Measurements from ENCODE around the gene C2orf80. TPM values are rescaled to one million over a fixed set of nuclear protein-coding genes. Genes with fewer than 3 reads are reported as not detected.
"Not testable (repeated sequence)": the region's sequence is repeated elsewhere in the genome, so short reads cannot be mapped to it uniquely, and the experiment has no call there.

Gene C2orf80
- total RNA-seq, 4 donors from 2014 or later: not detected

DNA sequence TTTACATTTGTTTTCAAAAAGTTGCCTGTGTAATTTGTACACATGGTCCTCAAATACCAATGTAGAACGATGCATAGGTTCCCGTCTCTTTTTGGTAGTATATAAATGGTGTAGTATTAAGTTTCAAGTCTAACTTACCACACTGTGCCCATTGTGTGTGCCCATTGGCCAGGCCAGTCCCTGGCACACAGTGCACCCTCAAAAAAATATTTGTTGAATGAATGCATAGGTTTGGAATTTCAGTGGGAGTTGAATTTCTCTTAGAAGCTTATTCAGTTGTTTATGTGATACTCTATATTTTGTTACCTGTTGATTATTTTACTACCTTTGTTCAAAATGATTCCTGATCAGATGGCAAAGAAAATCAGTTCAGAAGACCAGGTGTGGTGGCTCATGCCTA, 35.0 kb upstream of the C2orf80 start:
- no peaks in the 10 kb centered on the region for H3K4me1 ChIP-seq
- 91 to 94% methylated on average over 2 of the region's 2 CpGs for WGBS, 2 donors (ENCODE audit: low coverage in 1 of 2)
- TF ChIP-seq POLR2AphosphoS5 (IDR thresholded peaks at IDR 0.05): no peak
- no peak for TF ChIP-seq POLR2A (IDR thresholded peaks at IDR 0.05)
- TF ChIP-seq EP300 (IDR thresholded peaks at IDR 0.05): no peak
- TF ChIP-seq, protein P1, sequence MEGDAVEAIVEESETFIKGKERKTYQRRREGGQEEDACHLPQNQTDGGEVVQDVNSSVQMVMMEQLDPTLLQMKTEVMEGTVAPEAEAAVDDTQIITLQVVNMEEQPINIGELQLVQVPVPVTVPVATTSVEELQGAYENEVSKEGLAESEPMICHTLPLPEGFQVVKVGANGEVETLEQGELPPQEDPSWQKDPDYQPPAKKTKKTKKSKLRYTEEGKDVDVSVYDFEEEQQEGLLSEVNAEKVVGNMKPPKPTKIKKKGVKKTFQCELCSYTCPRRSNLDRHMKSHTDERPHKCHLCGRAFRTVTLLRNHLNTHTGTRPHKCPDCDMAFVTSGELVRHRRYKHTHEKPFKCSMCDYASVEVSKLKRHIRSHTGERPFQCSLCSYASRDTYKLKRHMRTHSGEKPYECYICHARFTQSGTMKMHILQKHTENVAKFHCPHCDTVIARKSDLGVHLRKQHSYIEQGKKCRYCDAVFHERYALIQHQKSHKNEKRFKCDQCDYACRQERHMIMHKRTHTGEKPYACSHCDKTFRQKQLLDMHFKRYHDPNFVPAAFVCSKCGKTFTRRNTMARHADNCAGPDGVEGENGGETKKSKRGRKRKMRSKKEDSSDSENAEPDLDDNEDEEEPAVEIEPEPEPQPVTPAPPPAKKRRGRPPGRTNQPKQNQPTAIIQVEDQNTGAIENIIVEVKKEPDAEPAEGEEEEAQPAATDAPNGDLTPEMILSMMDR (IDR thresholded peaks at IDR 0.05): no peak
- no peak overlapping the region for H3K4me3 ChIP-seq
- H3K27ac ChIP-seq: no peak overlapping the region
- ATAC-seq: no peak
- no peaks in the 10 kb centered on the region for H3K36me3 ChIP-seq
- no peaks in the 10 kb centered on the region for H3K27me3 ChIP-seq
- no peaks in the 10 kb centered on the region for H3K9me3 ChIP-seq

DNA sequence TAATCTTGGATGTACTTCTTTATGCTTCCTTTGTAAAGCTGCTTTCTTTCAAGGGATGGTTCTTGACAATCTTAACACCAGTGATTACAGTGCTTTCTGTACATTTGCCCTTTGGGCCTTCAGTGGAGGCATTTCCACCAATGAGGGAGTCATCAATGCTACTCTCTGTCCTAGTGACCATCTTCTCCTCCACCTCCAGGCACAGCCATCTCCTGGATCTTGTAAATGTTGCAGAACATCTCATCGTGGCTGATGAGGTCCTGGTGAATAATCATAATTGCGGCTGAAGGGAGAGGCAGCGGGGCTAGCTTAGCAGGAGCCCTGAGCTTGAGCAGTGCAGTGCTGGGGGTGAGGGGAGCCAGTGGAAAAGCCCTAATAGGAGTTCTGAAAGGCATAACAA, 32.5 kb upstream of the C2orf80 start:
- WGBS, 2 donors (ENCODE audit: low coverage in 1 of 2): 70 to 93% methylated on average over 2 of the region's 3 CpGs
- TF ChIP-seq, protein P1 (IDR thresholded peaks at IDR 0.05): no peak
- TF ChIP-seq EP300 (IDR thresholded peaks at IDR 0.05) (no peak), POLR2AphosphoS5 (IDR thresholded peaks at IDR 0.05) (no peak), POLR2A (IDR thresholded peaks at IDR 0.05) (no peak)
- H3K9me3 ChIP-seq: no peaks in the 10 kb centered on the region
- no peak for ATAC-seq
- no peaks in the 10 kb centered on the region for H3K4me1 ChIP-seq
- no peak overlapping the region for H3K4me3 ChIP-seq
- no peak overlapping the region for H3K27ac ChIP-seq
- H3K36me3 ChIP-seq: no peaks in the 10 kb centered on the region
- no peaks in the 10 kb centered on the region for H3K27me3 ChIP-seq

DNA sequence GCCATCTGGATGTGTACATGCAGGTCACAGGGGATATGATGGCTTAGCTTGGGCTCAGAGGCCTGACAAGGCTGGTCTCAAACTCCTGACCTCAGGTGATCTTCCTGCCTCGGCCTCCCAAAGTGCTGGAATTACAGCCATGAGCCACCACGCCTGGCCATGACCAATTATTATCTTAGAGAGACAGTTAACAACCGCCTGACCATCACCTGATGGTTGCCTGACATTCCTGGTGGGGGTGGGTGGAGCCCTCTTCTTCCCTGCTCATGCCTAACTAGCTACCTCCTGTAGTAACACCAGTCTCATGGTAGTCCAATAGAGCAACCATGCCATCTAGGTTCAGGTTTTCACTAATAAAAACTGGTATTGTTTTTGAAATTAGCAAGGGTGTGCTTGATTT, 32.0 kb upstream of the C2orf80 start:
- not testable (repeated sequence) for H3K9me3 ChIP-seq, H3K4me3 ChIP-seq, ATAC-seq, H3K4me1 ChIP-seq, H3K36me3 ChIP-seq, H3K27me3 ChIP-seq, H3K27ac ChIP-seq
- 94% methylated on average over 2 of the region's 3 CpGs; no CpG with 5 or more reads in 1 of the 2 donors for WGBS, 2 donors (ENCODE audit: low coverage in 1 of 2)

DNA sequence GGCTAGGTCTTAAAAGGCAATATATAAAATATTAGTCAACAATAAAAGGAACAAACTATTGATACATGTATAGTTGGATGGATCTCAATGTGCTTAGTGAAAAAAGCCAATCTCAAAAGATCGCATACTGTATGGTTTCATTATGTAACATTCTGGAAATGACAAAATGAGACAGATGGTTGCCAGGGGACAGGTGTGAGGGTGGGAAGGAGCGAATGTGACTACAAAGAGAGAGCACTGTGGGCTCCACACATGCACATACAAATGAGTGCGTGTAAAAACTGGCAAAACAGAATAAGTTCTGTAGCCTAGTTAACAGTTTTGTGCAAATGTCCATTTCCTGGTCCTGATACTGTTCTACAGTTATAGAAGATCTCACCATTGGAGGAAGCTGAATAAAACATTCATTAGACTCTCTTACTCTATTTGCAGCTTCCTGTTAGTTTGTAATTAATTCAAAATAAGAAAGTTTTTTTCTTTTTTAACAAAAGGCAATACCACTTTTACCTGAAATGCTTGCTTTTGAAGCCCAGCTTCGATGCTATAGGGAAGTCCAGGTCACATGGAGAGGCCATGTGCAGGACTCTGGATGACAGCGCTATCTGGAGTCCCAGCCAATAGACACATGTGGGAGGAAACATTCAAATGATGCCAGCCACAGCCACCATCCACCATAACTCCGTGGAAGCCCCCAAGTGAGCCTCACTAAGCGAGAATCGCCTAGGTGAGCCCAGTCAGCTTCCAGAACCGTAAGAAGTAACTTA, 21.0 kb upstream of the C2orf80 start:
- 68 to 90% methylated on average over 4 to 8 of the region's 9 CpGs for WGBS, 2 donors (ENCODE audit: low coverage in 1 of 2)
- H3K27ac ChIP-seq: no peak overlapping the region
- H3K4me1 ChIP-seq: no peaks in the 10 kb centered on the region
- no peaks in the 10 kb centered on the region for H3K9me3 ChIP-seq
- H3K4me3 ChIP-seq: no peak overlapping the region
- TF ChIP-seq, protein P1 (IDR thresholded peaks at IDR 0.05): no peak
- TF ChIP-seq POLR2A (IDR thresholded peaks at IDR 0.05): no peak
- TF ChIP-seq POLR2AphosphoS5 (IDR thresholded peaks at IDR 0.05): no peak
- TF ChIP-seq EP300 (IDR thresholded peaks at IDR 0.05): no peak
- no peaks in the 10 kb centered on the region for H3K27me3 ChIP-seq
- no peaks in the 10 kb centered on the region for H3K36me3 ChIP-seq
- no peak for ATAC-seq

DNA sequence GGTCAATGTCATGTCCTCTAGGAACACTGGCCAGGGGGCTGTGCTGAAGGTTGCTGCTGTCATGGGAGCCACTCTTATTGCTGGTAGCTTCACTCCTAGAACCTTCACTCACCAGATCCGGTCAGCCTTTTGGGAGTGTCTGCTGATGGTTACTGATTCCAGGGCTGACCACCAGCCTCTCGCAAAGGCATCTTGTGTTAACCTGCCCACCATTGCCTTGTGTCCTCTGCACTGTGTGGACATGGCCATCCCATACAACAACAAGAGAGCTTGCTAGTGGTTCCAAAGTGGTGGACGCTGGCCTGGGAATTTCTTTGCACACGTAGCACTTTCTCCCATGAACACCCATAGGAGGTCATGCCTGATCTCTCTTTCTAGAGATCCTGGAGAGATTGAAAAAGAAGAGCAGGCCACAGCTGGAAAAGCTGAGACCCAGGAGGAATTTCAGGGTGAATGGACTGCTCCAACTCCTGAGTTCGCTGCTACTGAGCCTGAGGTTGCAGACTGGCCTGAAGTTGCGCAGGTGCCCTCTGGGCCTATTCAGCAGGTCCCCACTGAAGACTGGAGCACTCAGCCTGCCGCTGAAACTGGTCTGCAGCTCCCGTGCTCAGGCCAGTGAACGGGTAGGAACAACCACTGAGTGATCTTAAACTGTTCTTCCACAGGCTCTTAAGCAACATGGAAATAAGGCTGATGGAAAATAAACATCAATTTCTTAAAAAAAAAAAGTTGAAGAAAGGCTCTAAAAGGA, 18.7 kb upstream of the C2orf80 start:
- no peak overlapping the region for H3K27ac ChIP-seq
- H3K4me3 ChIP-seq: no peak overlapping the region
- H3K9me3 ChIP-seq: no peaks in the 10 kb centered on the region
- H3K4me1 ChIP-seq: no peaks in the 10 kb centered on the region
- TF ChIP-seq, protein P1 (IDR thresholded peaks at IDR 0.05): no peak
- TF ChIP-seq POLR2A (IDR thresholded peaks at IDR 0.05) (no peak), EP300 (IDR thresholded peaks at IDR 0.05) (no peak), POLR2AphosphoS5 (IDR thresholded peaks at IDR 0.05) (no peak)
- 71% methylated on average over 2 of the region's 9 CpGs; no CpG with 5 or more reads in 1 of the 2 donors for WGBS, 2 donors (ENCODE audit: low coverage in 1 of 2)
- no peak for ATAC-seq
- H3K36me3 ChIP-seq: no peaks in the 10 kb centered on the region
- no peaks in the 10 kb centered on the region for H3K27me3 ChIP-seq

Measured in gastroesophageal sphincter (tissue), 4 donors.